ENCODE data around the gene PRLR. TPM values are rescaled to one million over a fixed set of nuclear protein-coding genes. Genes with fewer than 3 reads are reported as not detected.

PRLR gene
- total and polyA plus RNA-seq, 2 of the 8 experiments (the other 6 are each of a cell fraction or from before 2014, with no cell fraction given): 0.53 to 2.5 TPM

- TF ChIP-seq CHD7 (IDR thresholded peaks at IDR 0.05; ENCODE audit: insufficient replicate concordance, low read length): no peak
- TF ChIP-seq NRF1 (IDR thresholded peaks at IDR 0.05; ENCODE audit: low read depth, low read length): no peak
- no peak for TF ChIP-seq USF2 (IDR thresholded peaks at IDR 0.05; ENCODE audit: low read length)
- TF ChIP-seq KDM4A (IDR thresholded peaks at IDR 0.05; ENCODE audit: low read depth, low read length, severe bottlenecking): no peak
- no peak for TF ChIP-seq SAP30 (IDR thresholded peaks at IDR 0.05; ENCODE audit: insufficient read depth, insufficient replicate concordance, low read length)
- TF ChIP-seq CHD2 (IDR thresholded peaks at IDR 0.05; ENCODE audit: low read length): no peak
- no peak for TF ChIP-seq SIN3A (conservative IDR thresholded peaks at IDR 0.05 in 1 of 2, IDR thresholded peaks at IDR 0.05 in 1 of 2; ENCODE audit: low read depth in 1 of 2, low read length in 2 of 2)
- no peak for TF ChIP-seq MAX (IDR thresholded peaks at IDR 0.05)
Measured at GRCh38 chr5:35266276-35266675, 36.0 kb upstream of the PRLR start (continued).
